Erythroblast (primary cell): ENCODE measurements around the gene FMOD.

Experiments used
- GATA1 ChIP-seq: IDR thresholded peaks from 2 replicates; pipeline ENCODE4 v1.6.1; 2011; ENCODE audit warnings: low read depth, mild to moderate bottlenecking, control low read depth, low read length, moderate library complexity
- POLR2A ChIP-seq: IDR thresholded peaks from 2 replicates; pipeline ENCODE4 v1.6.1; 2011; ENCODE audit warnings: mild to moderate bottlenecking, low read length

- TF ChIP-seq POLR2A: peak; percentile 85
- peak; percentile 83 for TF ChIP-seq GATA1
These were observed 44.6 kb downstream of the FMOD start for GRCh38 chr1:203306089-203306964.
